HAP-1 (cell line): ENCODE results near the gene OGFRL1.

Source experiments
- DNase-seq, 2 experiments: peaks; one replicate each; pipeline ENCODE4 v3.0.0-alpha.2; 2016 to 2020; ENCODE audit warnings: low spot score in 2 of 2
- H3K27me3 ChIP-seq: fragments of 250-450 bp; sonication (Bioruptor Pico); 2 replicates; pipeline ENCODE4 v1.5.1; 2020; ENCODE audit warnings: low read depth, mild to moderate bottlenecking, moderate library complexity
- H3K36me3 ChIP-seq: fragments of 250-450 bp; sonication (Bioruptor Pico); replicated peaks from 2 replicates; pipeline ENCODE4 v1.5.1; 2020; ENCODE audit warnings: mild to moderate bottlenecking
- H3K4me1 ChIP-seq: fragments of 250-450 bp; sonication (Bioruptor Pico); 2 replicates; pipeline ENCODE4 v1.5.1; 2020; ENCODE audit warnings: mild to moderate bottlenecking
- H3K4me3 ChIP-seq: fragments of 250-450 bp; sonication (Bioruptor Pico); 2 replicates; pipeline ENCODE4 v1.5.1; 2020; ENCODE audit warnings: mild to moderate bottlenecking, moderate library complexity
- H3K9me3 ChIP-seq: fragments of 250-450 bp; sonication (Bioruptor Pico); 2 replicates; pipeline ENCODE4 v1.5.1; 2020; ENCODE audit warnings: mild to moderate bottlenecking, moderate library complexity
- in situ Hi-C: fragments of 300-500 bp; cut with MboI; formaldehyde crosslinking; loops from 3 replicates; pipeline ENCODE4 v1.14.3; 2020; ENCODE audit warnings: low sequenced_read_pairs, inconsistent platforms, mixed read lengths

The OGFRL1 gene

DNA sequence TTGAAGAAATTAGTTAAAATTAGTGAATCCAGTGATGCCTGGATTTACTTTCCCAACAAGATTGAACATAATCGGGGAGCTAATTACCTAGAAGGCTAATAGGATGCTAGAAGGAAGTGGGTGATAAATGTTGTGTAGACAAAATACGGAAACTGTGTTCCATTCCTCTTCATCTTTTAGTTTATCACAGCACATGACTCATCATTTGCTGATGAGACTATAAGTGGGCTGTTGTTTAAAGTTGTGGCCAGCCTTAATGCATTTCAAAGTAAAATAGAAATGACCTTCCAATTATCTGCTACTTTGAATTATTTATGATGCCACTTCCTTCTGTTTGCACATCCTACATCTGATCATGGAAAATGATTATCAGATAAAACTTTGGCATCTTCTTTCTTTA, 43.4 kb downstream of the OGFRL1 start:
- H3K27me3 ChIP-seq, result no peaks in the 10 kb centered on the region
- no peaks in the 10 kb centered on the region for H3K36me3 ChIP-seq
- H3K9me3 ChIP-seq, result no peaks in the 10 kb centered on the region
- no peak overlapping the region for H3K4me3 ChIP-seq
- in situ Hi-C loops, result no loop called here
- peaks cover 7% of the 10 kb centered on the region for H3K4me1 ChIP-seq
- DNase-seq, result no peak

- H3K27me3 ChIP-seq, result no peaks in the 10 kb centered on the region
- no peaks in the 10 kb centered on the region for H3K36me3 ChIP-seq
- DNase-seq, result no peak
- H3K9me3 ChIP-seq, result no peaks in the 10 kb centered on the region
- H3K4me3 ChIP-seq, result no peak overlapping the region
- in situ Hi-C loops, result no loop called here
- peaks cover 11% of the 10 kb centered on the region for H3K4me1 ChIP-seq
These were observed 44.4 kb downstream of the OGFRL1 start for GRCh38 chr6:71333050-71333449.

DNA sequence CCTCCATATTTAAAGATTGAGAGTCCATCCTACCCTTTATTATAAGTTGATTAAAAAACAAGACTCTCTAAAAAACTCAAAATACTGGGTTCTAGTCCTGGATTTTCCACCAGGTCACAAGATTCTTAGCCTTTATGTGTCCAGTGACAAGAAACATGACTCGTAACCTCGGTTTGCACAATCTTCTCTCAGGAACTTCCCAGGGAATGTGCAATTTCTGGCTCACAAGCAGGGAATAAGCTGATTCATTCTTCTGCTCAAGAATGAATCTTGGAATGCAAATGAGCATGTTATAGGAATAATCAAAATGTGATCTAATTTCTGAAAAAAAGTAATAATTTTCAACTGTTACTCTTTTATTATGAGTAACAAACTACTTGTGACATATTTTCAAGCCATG, 45.1 kb downstream of the OGFRL1 start:
- Histone ChIP-seq H3K4me3 (no peak overlapping the region), H3K27me3 (no peaks in the 10 kb centered on the region), H3K36me3 (no peaks in the 10 kb centered on the region), H3K9me3 (no peaks in the 10 kb centered on the region), H3K4me1 (peaks cover 11% of the 10 kb centered on the region)
- DNase-seq, result no peak
- in situ Hi-C loops, result no loop called here

GRCh38 chr6:71334768-71335167, 46.2 kb downstream of the OGFRL1 start:
- in situ Hi-C loops, result no loop called here
- no peaks in the 10 kb centered on the region for H3K27me3 ChIP-seq
- H3K9me3 ChIP-seq, result no peaks in the 10 kb centered on the region
- no peak overlapping the region for H3K4me3 ChIP-seq
- no peaks in the 10 kb centered on the region for H3K36me3 ChIP-seq
- DNase-seq, result no peak
- H3K4me1 ChIP-seq, result peaks cover 11% of the 10 kb centered on the region

- peaks cover 11% of the 10 kb centered on the region for H3K4me1 ChIP-seq
- H3K36me3 ChIP-seq, result no peaks in the 10 kb centered on the region
- no peaks in the 10 kb centered on the region for H3K27me3 ChIP-seq
- DNase-seq, result no peak
- in situ Hi-C loops, result no loop called here
- H3K9me3 ChIP-seq, result no peaks in the 10 kb centered on the region
- no peak overlapping the region for H3K4me3 ChIP-seq
These were observed 46.9 kb downstream of the OGFRL1 start for GRCh38 chr6:71335544-71335943.

- Histone ChIP-seq H3K4me1 (peaks cover 11% of the 10 kb centered on the region), H3K4me3 (no peak overlapping the region), H3K36me3 (no peaks in the 10 kb centered on the region), H3K27me3 (no peaks in the 10 kb centered on the region), H3K9me3 (no peaks in the 10 kb centered on the region)
- peak in 1 of 2 experiments; percentile 63 for DNase-seq
- in situ Hi-C loops, result no loop called here
These were observed 48.3 kb downstream of the OGFRL1 start for GRCh38 chr6:71336901-71337300.

DNA sequence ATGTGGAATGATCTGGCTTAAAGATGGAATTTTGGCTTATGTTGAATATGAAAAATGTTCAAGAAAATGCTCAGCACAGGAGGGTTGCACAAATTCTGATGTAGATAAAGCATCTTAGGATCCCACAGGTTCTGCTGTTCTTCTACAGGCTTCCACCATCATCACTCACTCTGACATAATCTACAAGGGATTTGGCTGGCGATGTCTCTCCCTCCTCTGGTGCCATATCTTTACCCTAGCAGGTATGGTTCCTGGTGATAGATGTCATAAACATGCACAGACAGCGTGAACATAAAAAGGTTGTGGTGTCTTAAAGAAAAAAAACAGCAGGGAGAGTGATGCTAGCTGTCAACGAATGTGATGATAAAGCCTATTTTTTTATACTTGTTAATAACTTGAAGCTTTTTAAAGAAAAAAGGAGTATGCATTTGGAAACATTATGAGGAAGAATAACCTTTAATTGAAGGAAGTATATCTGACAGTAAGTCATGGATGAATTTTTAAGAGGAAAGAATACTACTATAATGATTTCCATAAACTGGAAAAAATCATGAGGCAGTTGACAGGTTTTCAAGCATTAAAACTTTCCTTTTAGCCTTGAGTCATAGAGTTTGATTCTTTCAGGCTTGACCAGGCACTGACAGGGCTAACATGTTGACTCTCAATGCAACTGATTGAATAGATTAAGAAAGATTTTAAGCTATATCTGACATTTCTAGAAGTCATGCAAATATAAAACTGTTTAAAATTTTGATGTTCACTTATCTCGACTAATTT, 50.1 kb downstream of the OGFRL1 start:
- no peak for DNase-seq
- Histone ChIP-seq H3K4me3 (no peak overlapping the region), H3K4me1 (peaks cover 11% of the 10 kb centered on the region), H3K27me3 (no peaks in the 10 kb centered on the region), H3K36me3 (no peaks in the 10 kb centered on the region), H3K9me3 (no peaks in the 10 kb centered on the region)
- in situ Hi-C loops, result no loop called here

DNA sequence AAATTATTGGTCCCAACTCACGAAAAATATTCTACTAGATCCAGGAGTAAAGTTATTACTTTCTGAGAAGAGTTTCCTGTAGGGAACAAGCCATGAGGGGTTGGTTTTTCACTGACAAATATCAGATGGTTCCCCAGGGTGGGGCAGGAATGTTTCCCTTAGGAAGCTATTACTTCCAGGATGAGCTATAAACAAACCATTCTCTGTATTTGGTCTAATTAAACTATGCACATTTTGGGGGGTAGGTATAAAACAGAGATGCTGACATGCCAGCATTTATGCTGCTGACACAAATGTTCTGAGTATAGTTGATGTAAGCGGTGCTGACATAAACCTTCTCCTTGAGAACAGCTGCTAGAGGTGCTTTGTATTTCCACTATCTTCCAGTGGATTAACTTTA, 54.2 kb downstream of the OGFRL1 start:
- Histone ChIP-seq H3K4me1 (peaks cover 2% of the 10 kb centered on the region; the same call in 1 of the 2 replicates), H3K4me3 (no peak overlapping the region), H3K27me3 (no peaks in the 10 kb centered on the region), H3K36me3 (no peaks in the 10 kb centered on the region), H3K9me3 (no peaks in the 10 kb centered on the region)
- no peak for DNase-seq
- in situ Hi-C loops, result loop anchor here (10.0 kb wide), 1 partner anchor 138 kb away; no protein-coding TSS in a partner anchor

GRCh38 chr6:71345476-71346333, 57.1 kb downstream of the OGFRL1 start:
- peak in 1 of 2 experiments; percentile 18 for DNase-seq
- no peaks in the 10 kb centered on the region for H3K27me3 ChIP-seq
- peaks cover 6% of the 10 kb centered on the region for H3K4me1 ChIP-seq
- H3K9me3 ChIP-seq, result no peaks in the 10 kb centered on the region
- H3K4me3 ChIP-seq, result no peak overlapping the region
- in situ Hi-C loops, result loop anchor here (10.0 kb wide), 1 partner anchor 141 kb away; no protein-coding TSS in a partner anchor
- no peaks in the 10 kb centered on the region for H3K36me3 ChIP-seq

- no peaks in the 10 kb centered on the region for H3K36me3 ChIP-seq
These were observed 57.7 kb downstream of the OGFRL1 start for GRCh38 chr6:71346334-71346694.

DNA sequence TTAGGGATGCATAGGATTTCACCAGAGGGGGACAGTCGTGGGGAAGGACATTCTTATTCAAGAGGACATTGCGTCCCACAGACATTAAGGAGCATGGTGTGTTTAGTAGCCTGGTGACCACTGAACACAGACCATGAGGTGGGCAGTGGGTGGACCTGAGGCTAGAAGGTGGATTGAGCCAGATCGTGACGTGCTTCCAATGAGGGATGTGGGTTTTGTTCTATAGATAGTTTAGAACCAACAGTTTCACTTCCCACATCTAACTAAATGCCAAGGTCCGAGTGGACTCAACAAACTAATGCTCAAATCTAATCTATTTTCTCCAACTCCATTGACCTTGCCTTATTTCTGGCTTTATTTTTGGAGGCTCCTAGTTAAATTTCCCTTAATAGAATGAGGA, 58.5 kb downstream of the OGFRL1 start:
- Histone ChIP-seq H3K4me1 (peaks cover 6% of the 10 kb centered on the region), H3K36me3 (no peaks in the 10 kb centered on the region), H3K27me3 (no peaks in the 10 kb centered on the region), H3K9me3 (no peaks in the 10 kb centered on the region), H3K4me3 (no peak overlapping the region)
- in situ Hi-C loops, result loop anchor here (10.0 kb wide), 1 partner anchor 142 kb away; no protein-coding TSS in a partner anchor
- DNase-seq, result no peak

More at GRCh38 chr6:71346334-71346694, 57.7 kb downstream of the OGFRL1 start:
- Histone ChIP-seq H3K4me1 (peaks cover 6% of the 10 kb centered on the region), H3K9me3 (no peaks in the 10 kb centered on the region), H3K4me3 (no peak overlapping the region), H3K27me3 (no peaks in the 10 kb centered on the region)
- in situ Hi-C loops, result loop anchor here (10.0 kb wide), 1 partner anchor 142 kb away; no protein-coding TSS in a partner anchor
- no peak for DNase-seq

DNA sequence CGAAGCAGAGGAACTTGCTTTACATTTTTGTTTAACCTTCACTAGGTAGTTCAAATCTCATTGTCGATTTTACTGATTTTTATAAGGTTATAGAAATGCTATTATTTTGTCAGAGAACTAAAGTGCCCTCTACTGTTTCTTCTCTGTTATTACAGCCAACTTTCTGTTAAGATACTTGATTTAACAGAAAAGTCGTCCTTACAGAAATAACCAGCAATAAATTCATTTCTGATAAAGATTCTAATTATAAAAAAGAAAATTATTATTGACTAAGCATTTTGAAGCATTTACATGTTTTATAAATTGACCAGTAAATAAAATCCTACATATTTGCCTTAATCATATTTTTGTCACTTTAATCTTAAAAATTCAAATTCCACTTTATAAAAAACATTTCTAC, 60.8 kb downstream of the OGFRL1 start:
- no peaks in the 10 kb centered on the region for H3K36me3 ChIP-seq
- H3K4me1 ChIP-seq, result peaks cover 6% of the 10 kb centered on the region
- no peaks in the 10 kb centered on the region for H3K27me3 ChIP-seq
- DNase-seq, result peak in 1 of 2 experiments; percentile 32
- in situ Hi-C loops, result loop anchor here (10.0 kb wide), 1 partner anchor 145 kb away; no protein-coding TSS in a partner anchor
- no peak overlapping the region for H3K4me3 ChIP-seq
- no peaks in the 10 kb centered on the region for H3K9me3 ChIP-seq

DNA sequence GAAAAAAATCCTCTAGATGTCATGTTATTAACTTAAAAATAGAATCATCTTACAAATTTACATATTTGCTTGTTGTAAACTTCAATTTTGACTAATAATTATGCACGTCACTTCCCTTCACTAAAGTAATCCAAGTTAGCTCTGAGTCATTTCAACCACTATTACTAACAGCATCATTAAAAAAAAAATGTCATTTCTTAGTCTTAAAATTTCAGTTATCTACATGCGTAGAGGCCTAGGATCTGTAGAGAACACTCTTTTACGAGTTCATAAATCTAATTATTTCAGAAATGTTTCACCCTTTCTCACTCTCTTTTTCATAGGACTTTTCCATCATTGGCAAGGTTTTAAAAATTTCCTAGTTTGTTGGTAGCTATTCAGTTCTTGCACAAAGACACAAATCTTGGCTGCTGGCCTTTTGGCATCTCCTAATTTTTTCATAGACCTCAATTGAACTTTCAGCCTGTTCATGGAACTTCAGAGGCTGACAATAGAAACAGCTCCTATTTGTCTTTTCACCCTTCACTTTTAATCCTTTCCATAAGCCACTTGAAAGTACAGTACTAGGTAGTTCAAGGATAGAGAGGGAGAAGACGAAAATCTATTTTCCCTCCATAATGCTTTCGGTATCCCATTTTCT, 61.5 kb downstream of the OGFRL1 start:
- H3K9me3 ChIP-seq, result no peaks in the 10 kb centered on the region
- no peaks in the 10 kb centered on the region for H3K36me3 ChIP-seq
- in situ Hi-C loops, result loop anchor here (10.0 kb wide), 1 partner anchor 145 kb away; no protein-coding TSS in a partner anchor
- peaks cover 3% of the 10 kb centered on the region for H3K4me1 ChIP-seq
- H3K27me3 ChIP-seq, result no peaks in the 10 kb centered on the region
- DNase-seq, result peak; percentile 16 to 61
- no peak overlapping the region for H3K4me3 ChIP-seq
